Nephron (organoid): ENCODE measurements around the gene AP5S1.

Experiments used
- H3K27ac Mint-ChIP-seq, 3 experiments: 2 replicates each; pipeline ENCODE4 v1.8.0; 2020; ENCODE audit warnings: mixed read lengths in 3 of 3, mild to moderate bottlenecking in 2 of 3, moderate library complexity in 1 of 3
- H3K27me3 Mint-ChIP-seq: 2 replicates; pipeline ENCODE4 v1.8.0; 2021; ENCODE audit warnings: low read depth, mild to moderate bottlenecking, moderate library complexity, mixed read lengths
- H3K36me3 Mint-ChIP-seq: 2 replicates; pipeline ENCODE4 v1.8.0; 2020; ENCODE audit warnings: low read depth, mixed read lengths
- H3K4me1 Mint-ChIP-seq: 2 replicates; pipeline ENCODE4 v1.8.0; 2020; ENCODE audit warnings: mixed read lengths
- H3K4me3 Mint-ChIP-seq, 3 experiments: 2 replicates each; pipeline ENCODE4 v1.8.0; 2020; ENCODE audit warnings: mild to moderate bottlenecking in 3 of 3, mixed read lengths in 3 of 3, moderate library complexity in 2 of 3
- H3K9me3 Mint-ChIP-seq: 2 replicates; pipeline ENCODE4 v1.8.0; 2020; ENCODE audit warnings: mixed read lengths
- TF ChIP-seq, protein P1 (sequence below), 3 experiments: fragments of 200-600 bp; sonication (generic); IDR thresholded peaks; one replicate each; pipeline ENCODE4 v1.5.0; 2021; ENCODE audit warnings: antibody characterized with exemption in 3 of 3; ENCODE audit not compliant: unreplicated experiment in 3 of 3

Gene AP5S1

GRCh38 chr20:3874194-3874844, 54.0 kb downstream of the AP5S1 start:
- peaks cover 61% of the 10 kb centered on the region for H3K36me3 Mint-ChIP-seq

GRCh38 chr20:3875378-3875974, 55.1 kb downstream of the AP5S1 start:
- H3K9me3 Mint-ChIP-seq: no peaks in the 10 kb centered on the region
- H3K4me1 Mint-ChIP-seq: peaks cover 7% of the 10 kb centered on the region
- H3K36me3 Mint-ChIP-seq: peaks cover 61% of the 10 kb centered on the region
- no peaks in the 10 kb centered on the region for H3K27me3 Mint-ChIP-seq
- TF ChIP-seq, protein P1, sequence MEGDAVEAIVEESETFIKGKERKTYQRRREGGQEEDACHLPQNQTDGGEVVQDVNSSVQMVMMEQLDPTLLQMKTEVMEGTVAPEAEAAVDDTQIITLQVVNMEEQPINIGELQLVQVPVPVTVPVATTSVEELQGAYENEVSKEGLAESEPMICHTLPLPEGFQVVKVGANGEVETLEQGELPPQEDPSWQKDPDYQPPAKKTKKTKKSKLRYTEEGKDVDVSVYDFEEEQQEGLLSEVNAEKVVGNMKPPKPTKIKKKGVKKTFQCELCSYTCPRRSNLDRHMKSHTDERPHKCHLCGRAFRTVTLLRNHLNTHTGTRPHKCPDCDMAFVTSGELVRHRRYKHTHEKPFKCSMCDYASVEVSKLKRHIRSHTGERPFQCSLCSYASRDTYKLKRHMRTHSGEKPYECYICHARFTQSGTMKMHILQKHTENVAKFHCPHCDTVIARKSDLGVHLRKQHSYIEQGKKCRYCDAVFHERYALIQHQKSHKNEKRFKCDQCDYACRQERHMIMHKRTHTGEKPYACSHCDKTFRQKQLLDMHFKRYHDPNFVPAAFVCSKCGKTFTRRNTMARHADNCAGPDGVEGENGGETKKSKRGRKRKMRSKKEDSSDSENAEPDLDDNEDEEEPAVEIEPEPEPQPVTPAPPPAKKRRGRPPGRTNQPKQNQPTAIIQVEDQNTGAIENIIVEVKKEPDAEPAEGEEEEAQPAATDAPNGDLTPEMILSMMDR (IDR thresholded peaks at IDR 0.05; ENCODE audit: unreplicated experiment in 3 of 3): no peak
- peak overlapping the region in 1 of 3 experiments; percentile 33 for H3K4me3 Mint-ChIP-seq
- H3K27ac Mint-ChIP-seq: peak overlapping the region; percentile 38 to 92 (median 60)

More at GRCh38 chr20:3874194-3874844, 54.0 kb downstream of the AP5S1 start:
- TF ChIP-seq, protein P1 (IDR thresholded peaks at IDR 0.05; ENCODE audit: unreplicated experiment in 3 of 3): no peak
- no peaks in the 10 kb centered on the region for H3K27me3 Mint-ChIP-seq
- peaks cover 7% of the 10 kb centered on the region for H3K4me1 Mint-ChIP-seq
- no peak overlapping the region for H3K27ac Mint-ChIP-seq
- H3K9me3 Mint-ChIP-seq: no peaks in the 10 kb centered on the region
- H3K4me3 Mint-ChIP-seq: no peak overlapping the region

GRCh38 chr20:3876000-3876399, 55.7 kb downstream of the AP5S1 start:
- no peaks in the 10 kb centered on the region for H3K27me3 Mint-ChIP-seq
- no peak overlapping the region for H3K4me3 Mint-ChIP-seq
- H3K9me3 Mint-ChIP-seq: no peaks in the 10 kb centered on the region
- peak overlapping the region; percentile 38 to 92 (median 60) for H3K27ac Mint-ChIP-seq
- H3K36me3 Mint-ChIP-seq: peaks cover 59% of the 10 kb centered on the region
- TF ChIP-seq, protein P1 (IDR thresholded peaks at IDR 0.05; ENCODE audit: unreplicated experiment in 3 of 3): no peak
- peaks cover 7% of the 10 kb centered on the region for H3K4me1 Mint-ChIP-seq

- H3K9me3 Mint-ChIP-seq: no peaks in the 10 kb centered on the region
- H3K4me1 Mint-ChIP-seq: peaks cover 7% of the 10 kb centered on the region
- TF ChIP-seq, protein P1 (IDR thresholded peaks at IDR 0.05; ENCODE audit: unreplicated experiment in 3 of 3): no peak
- H3K27ac Mint-ChIP-seq: peak overlapping the region in 2 of 3 experiments; percentile 38 to 92
- H3K27me3 Mint-ChIP-seq: no peaks in the 10 kb centered on the region
- H3K4me3 Mint-ChIP-seq: no peak overlapping the region
- peaks cover 57% of the 10 kb centered on the region for H3K36me3 Mint-ChIP-seq
Observed at GRCh38 chr20:3876676-3877075, 56.3 kb downstream of the AP5S1 start.
